NCI-H82 (cell line): Measurements from ENCODE around the gene LPP.

Experiments used
- DNase-seq: peaks from one replicate; lab custom pipeline; 2025; lab: John Stamatoyannopoulos, UW

LPP gene

GRCh38 chr3:188792793-188793192 is 638.8 kb downstream of the LPP start:
- DNase-seq: peak; percentile 19

DNA sequence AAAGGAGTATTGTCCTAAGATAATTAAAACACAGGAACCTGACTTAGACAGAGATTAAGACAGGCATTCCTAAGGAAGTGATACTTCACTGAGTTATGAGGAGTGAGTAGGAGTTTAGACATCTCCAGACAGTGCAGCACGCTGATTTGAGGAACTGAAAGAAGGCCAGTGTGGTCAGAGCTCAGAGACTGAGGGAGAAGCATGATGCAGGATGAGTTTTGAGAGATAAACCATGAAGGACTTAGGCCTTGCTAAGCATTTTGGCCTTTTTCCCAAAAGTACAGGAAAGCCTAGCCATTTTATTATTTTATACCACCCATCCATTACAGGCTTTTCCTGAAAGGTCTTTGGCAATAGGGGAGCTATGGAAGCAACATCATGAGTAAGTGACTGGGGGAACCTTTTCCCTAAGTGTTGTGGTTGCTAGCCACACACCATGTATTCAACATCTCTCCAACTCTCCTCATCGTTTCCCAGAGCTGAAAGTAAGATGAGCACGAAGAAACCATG is 642.2 kb downstream of the LPP start:
- DNase-seq: no peak

DNA sequence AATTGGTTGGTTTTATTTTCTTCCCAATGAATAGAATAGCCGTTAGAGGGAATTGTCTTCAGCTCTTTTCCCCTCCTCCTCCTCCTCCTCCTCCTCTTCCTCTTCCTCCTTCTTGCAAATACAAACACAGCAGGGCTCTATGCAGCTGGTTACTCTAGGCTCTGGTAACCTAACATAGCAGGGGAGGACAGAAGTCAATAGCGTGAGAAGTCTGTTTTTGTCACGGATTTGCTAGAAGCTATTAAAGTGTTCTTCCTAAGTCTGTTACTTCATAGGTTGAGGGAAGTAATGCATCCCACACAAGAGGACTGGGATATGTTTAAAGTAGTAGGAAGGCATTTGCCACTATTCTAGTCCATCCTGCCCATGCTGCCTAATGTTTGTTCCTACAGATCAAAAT is 643.1 kb downstream of the LPP start:
- no peak for DNase-seq

DNA sequence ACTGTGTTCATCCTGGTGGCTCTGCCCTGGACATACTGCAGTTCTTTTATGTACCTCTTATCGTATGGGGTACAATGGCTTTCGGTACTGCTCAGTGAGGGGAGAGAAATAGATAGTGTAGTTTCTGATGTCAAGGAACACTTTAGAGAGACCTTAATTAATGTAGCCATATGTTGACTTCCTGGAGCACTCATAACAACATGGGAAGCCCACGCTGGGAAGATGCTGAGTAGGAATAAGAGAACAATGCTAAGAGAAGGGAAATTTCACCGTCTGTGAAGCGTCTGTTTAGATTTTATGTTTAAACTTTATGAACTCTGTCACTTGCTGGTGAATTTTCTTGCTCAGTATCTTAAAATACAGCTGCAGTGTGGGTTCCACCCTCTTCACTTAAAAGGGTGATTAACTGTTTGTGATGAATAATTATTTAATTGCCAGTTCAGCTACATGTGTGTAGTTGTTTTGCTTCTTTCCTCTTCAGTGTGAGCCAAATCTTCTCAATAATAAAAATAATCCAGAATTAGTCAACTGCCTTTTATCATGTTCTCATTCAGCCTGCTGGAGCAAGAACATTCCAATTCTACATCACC is 644.7 kb downstream of the LPP start:
- no peak for DNase-seq

GRCh38 chr3:188801393-188801792 is 647.4 kb downstream of the LPP start:
- DNase-seq: no peak

DNA sequence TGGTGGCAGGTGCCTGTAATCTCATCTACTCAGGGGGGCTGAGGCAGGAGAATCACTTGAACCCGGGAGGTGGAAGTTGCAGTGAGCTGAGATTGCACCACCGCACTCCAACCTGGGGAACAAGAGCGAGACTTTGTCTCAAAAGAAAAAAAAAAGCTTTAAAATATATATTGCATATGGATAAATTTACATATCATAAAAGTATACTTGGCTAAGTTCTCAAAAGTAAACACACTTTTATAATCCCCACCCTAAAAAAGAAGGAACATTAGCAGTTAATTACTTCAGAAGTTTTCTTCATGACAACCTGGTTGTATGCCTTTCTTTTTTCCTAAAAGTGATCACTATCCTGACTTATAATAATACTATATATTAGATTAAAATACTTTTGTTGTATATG is 648.7 kb downstream of the LPP start:
- DNase-seq: no peak

GRCh38 chr3:188807006-188807405 is 653.0 kb downstream of the LPP start:
- DNase-seq: no peak

- DNase-seq: no peak
Observed at GRCh38 chr3:188812198-188812597, 658.2 kb downstream of the LPP start.

DNA sequence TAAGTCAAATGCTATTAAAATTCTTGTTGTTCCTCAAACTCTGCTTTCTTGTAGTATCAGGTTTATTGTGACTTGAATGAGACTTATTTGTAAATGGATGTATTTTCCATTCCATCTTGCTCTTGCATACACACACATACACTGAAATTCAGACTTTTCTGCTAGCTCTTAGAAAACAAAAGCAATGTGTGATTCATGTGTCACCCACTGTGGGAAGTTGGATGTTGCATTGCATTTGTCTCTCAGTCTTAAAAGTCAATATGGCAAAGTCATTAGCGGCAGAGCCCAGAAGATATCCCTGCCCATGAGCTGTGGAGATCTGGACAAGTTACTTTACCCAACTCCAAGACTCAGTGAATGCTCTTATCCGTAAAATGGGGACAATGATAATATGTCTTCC is 660.6 kb downstream of the LPP start:
- no peak for DNase-seq

DNA sequence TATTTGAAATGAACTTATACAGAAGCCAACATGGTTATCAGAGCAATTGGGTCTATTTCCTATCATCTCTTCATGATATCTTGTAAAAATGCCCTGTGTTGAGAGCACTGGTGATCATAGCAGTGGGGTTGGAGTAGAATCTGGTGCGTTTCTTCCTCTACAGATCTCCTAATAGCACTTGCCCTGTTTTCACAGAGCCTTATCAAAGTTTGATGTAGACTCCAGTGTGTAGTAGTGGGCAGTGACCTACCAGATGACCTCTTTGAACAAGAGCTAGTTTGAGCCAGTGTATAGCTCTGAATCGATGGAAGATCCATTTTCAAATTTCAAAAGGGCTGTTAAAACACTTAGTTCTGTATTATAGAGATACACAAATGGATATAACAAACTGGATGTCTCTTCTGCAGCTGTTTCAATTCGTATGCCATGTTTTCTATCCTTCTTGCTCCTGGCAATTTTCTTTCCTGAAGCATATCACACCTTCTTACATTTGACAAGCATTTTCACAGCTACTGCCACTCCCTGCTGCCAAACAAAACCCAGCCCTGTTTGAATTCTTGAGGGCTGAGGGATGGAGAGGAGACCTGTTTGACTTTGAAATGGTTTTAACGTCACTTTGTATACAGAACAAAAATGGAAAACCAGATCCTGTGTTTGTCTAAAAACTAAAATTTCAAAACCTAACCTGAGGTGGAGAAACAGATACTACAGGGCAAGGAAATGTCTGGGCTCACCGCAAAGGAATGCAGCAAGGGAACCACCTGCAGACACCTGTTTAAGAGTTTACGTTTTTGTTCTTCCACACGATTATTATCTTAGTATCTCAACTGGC is 663.4 kb downstream of the LPP start:
- DNase-seq: no peak

GRCh38 chr3:188817935-188818269 is 663.9 kb downstream of the LPP start:
- no peak for DNase-seq

DNA sequence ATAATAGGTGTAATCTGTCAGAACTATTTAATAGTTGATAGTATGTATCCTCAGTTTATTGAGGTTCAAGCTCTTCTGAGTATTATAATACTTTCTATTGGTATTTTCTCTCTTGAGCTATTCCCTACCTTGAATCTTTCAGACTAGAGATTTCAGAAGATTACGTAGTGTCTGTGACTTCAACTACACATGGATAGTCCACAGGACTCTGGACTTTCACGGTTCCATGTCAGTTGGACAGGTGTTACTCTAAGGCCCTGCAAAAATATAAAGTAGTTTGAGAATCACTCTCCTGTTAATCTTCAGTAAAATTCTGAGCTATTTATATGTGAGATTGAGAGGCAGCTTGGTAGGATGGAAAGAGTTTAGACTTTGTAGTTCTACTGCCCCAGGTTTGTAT is 664.3 kb downstream of the LPP start:
- no peak for DNase-seq

GRCh38 chr3:188819939-188820338 is 666.0 kb downstream of the LPP start:
- no peak for DNase-seq

DNA sequence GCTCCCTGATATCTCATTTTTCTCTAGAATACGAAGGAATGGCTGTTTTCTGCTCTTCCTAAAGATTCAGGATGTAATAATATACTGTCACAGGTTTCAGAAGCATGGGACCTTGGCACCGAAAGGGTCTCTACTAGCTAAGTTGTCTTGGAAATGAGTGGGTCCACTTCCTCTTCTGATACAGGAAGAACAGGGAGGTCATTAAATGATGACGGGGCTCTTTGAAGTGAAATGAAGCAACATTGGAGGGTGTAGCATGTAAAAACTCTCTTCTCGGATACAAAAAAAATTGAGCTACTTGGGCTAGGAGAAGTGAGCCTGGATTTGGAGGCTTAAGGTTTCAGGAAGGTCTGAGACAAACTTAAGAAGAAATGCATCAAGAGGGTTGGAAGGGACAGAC is 668.0 kb downstream of the LPP start:
- DNase-seq: no peak

- DNase-seq: no peak
Observed at GRCh38 chr3:188822411-188822810, 668.5 kb downstream of the LPP start.

GRCh38 chr3:188824566-188824965 is 670.6 kb downstream of the LPP start:
- no peak for DNase-seq

DNA sequence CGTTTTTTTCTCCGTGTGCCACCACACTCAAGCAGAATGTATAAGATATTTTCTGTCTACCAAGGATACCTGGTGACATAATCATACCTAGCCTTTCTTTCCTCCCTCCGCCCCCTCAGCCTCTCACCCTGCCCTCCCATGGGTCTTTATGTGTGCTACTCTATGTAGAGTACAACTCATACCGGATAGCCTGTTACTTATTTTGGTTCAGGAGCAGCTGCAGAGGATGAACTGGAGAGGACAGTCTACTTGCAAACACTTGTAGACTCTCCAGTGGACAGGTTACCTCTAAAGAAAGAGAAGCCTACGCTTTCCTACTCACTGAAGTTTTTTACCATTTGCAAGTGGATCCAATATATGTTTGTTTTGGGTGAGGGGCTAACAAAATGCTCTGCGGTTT is 671.9 kb downstream of the LPP start:
- no peak for DNase-seq

DNA sequence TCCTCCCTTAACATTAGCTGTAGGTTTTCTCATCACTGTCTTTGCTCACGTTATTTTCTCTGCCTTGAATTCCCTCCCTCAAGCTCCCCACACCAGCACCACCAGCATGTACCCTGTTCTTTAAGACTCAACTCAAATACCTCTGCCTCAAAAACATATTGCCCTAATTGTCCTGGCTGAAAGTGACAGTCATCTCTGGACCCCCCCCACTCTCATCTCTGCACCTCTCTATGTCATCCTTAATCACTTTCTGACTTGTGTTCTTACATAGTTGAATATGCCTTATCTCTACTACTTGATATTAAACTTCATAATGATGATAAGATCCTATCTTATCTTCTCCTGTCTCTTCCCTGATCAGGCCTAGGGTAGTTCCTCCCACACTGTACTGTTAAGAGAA is 672.6 kb downstream of the LPP start:
- DNase-seq: no peak

- no peak for DNase-seq
Observed at GRCh38 chr3:188827103-188827502, 673.1 kb downstream of the LPP start.

GRCh38 chr3:188827576-188827975 is 673.6 kb downstream of the LPP start:
- DNase-seq: no peak

DNA sequence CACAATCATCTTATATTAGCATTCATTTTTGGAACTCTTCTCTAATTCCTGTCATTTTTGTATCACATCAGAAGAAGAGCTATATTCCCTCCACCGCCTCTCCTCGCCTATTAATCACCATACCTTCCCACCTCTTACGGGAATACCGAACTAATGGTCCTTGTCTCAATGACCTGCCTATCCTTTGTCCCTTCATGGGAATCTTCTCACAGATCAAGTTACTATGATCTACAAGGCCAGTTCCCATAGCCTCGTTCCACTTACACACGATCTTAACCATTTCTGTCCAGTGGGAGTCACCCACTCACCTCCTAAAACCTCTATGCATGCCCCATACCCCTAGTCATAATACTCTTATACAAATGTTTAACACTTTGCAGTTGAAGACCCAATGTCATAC is 675.2 kb downstream of the LPP start:
- DNase-seq: no peak

- DNase-seq: no peak
Observed at GRCh38 chr3:188829576-188829975, 675.6 kb downstream of the LPP start.

- DNase-seq: peak; percentile 13
Observed at GRCh38 chr3:188830893-188831292, 676.9 kb downstream of the LPP start.

DNA sequence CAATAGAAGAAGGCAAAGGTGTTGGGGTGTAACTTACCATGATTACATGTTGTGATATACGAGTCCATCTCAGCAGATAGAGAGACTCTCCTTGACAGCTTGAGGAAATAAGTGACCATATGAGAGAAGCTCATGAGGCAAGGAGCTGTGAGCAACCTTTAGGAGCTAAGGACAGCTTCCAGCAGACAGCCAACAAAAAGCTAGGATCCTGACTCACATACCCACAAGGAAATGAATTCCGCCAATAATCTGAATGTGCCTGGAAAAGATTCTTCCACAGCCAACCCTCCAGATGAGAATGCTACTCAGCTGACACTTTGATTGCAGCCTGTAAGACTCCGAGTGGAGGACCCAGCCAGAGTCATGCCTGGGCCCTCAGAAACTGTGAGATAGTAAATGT is 678.2 kb downstream of the LPP start:
- DNase-seq: no peak
